Measurements from ENCODE around the gene VTI1A.
"Not testable (repeated sequence)": the region's sequence is repeated elsewhere in the genome, so short reads cannot be mapped to it uniquely, and the experiment has no call there.

Gene VTI1A

GRCh38 chr10:112507046-112507445 lies 60.0 kb downstream of the VTI1A start:
- no peak for DNase-seq (ENCODE audit: low spot score)

GRCh38 chr10:112507988-112508387 lies 61.0 kb downstream of the VTI1A start:
- DNase-seq (ENCODE audit: low spot score) = no peak

GRCh38 chr10:112509558-112510291 lies 62.7 kb downstream of the VTI1A start:
- no peak for DNase-seq (ENCODE audit: low spot score)

GRCh38 chr10:112510384-112510783 lies 63.4 kb downstream of the VTI1A start:
- DNase-seq (ENCODE audit: low spot score) = no peak

- no peak for DNase-seq (ENCODE audit: low spot score)
These were observed 65.3 kb downstream of the VTI1A start for GRCh38 chr10:112512294-112512693.

GRCh38 chr10:112515126-112515525 lies 68.1 kb downstream of the VTI1A start:
- DNase-seq (ENCODE audit: low spot score) = no peak

GRCh38 chr10:112515852-112516251 lies 68.8 kb downstream of the VTI1A start:
- no peak for DNase-seq (ENCODE audit: low spot score)

- no peak for DNase-seq (ENCODE audit: low spot score)
These were observed 70.4 kb downstream of the VTI1A start for GRCh38 chr10:112517451-112517862.

- DNase-seq (ENCODE audit: low spot score) = no peak
These were observed 72.2 kb downstream of the VTI1A start for GRCh38 chr10:112519133-112519761.

- DNase-seq (ENCODE audit: low spot score) = no peak
These were observed 73.9 kb downstream of the VTI1A start for GRCh38 chr10:112520914-112521313.

- no peak for DNase-seq (ENCODE audit: low spot score)
These were observed 77.6 kb downstream of the VTI1A start for GRCh38 chr10:112524641-112525040.

- no peak for DNase-seq (ENCODE audit: low spot score)
These were observed 78.2 kb downstream of the VTI1A start for GRCh38 chr10:112525200-112525599.

- DNase-seq (ENCODE audit: low spot score) = no peak
These were observed 79.1 kb downstream of the VTI1A start for GRCh38 chr10:112526139-112526538.

GRCh38 chr10:112526906-112527305 lies 79.9 kb downstream of the VTI1A start:
- no peak for DNase-seq (ENCODE audit: low spot score)

- no peak for DNase-seq (ENCODE audit: low spot score)
These were observed 81.2 kb downstream of the VTI1A start for GRCh38 chr10:112528235-112528634.

GRCh38 chr10:112531421-112531820 lies 84.4 kb downstream of the VTI1A start:
- DNase-seq (ENCODE audit: low spot score) = no peak

GRCh38 chr10:112532189-112532588 lies 85.2 kb downstream of the VTI1A start:
- DNase-seq (ENCODE audit: low spot score) = no peak

- DNase-seq (ENCODE audit: low spot score) = no peak
These were observed 85.9 kb downstream of the VTI1A start for GRCh38 chr10:112532956-112533355.

GRCh38 chr10:112533916-112534315 lies 86.9 kb downstream of the VTI1A start:
- no peak for DNase-seq (ENCODE audit: low spot score)

GRCh38 chr10:112535531-112535951 lies 88.5 kb downstream of the VTI1A start:
- no peak for DNase-seq (ENCODE audit: low spot score)

- no peak for DNase-seq (ENCODE audit: low spot score)
These were observed 89.6 kb downstream of the VTI1A start for GRCh38 chr10:112536663-112537062.

GRCh38 chr10:112538168-112538567 lies 91.2 kb downstream of the VTI1A start:
- no peak for DNase-seq (ENCODE audit: low spot score)

- DNase-seq (ENCODE audit: low spot score) = no peak
These were observed 92.3 kb downstream of the VTI1A start for GRCh38 chr10:112539340-112539739.

GRCh38 chr10:112542823-112543222 lies 95.8 kb downstream of the VTI1A start:
- DNase-seq (ENCODE audit: low spot score) = not testable (repeated sequence)
